Stimulated activated naive CD4-positive, alpha-beta T cell (primary cell): Measurements from ENCODE around the gene SLC9A3.

Experiments used
- DNase-seq, 6 experiments: peaks; one replicate each; lab custom pipeline; 2025; lab: John Stamatoyannopoulos, UW

Gene SLC9A3

DNA sequence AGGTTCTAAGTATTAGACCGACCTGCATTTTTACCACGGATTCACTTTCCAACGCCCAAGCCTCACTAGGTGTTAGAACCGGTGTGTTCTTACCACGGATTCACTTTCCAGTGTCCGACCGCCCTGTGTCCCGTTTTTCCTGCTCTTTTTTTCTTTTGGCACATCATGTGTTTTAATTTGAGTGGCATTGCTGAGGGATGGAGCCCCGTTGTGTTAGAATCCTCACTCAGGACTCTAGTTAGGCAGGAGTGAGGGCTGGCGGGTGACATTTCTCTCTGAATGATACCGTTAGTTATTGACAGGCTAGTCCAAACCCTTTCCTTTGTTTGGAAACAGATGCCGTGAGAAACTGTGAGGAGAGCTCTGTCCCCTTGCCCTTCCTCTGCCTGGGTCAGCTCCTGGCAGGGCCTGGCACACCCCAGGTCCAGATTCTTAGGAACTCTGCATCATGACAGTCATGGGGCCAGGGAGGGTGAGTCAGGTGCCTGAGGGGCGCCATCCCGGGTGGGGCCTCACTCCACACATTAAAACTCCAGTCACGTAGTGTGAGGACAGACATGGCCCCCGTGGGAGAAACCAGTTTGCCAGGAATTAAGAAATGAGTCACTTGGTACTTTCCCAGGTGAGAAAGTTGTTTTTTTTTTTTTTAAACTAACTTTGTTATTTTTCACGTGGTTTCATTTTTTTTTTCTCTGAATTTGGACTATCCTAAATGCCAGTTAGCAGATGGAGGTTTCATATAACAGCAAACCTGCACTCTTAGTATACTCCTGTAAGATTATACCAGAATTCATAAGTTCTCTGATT is 65.5 kb downstream of the SLC9A3 start:
- no peak for DNase-seq

DNA sequence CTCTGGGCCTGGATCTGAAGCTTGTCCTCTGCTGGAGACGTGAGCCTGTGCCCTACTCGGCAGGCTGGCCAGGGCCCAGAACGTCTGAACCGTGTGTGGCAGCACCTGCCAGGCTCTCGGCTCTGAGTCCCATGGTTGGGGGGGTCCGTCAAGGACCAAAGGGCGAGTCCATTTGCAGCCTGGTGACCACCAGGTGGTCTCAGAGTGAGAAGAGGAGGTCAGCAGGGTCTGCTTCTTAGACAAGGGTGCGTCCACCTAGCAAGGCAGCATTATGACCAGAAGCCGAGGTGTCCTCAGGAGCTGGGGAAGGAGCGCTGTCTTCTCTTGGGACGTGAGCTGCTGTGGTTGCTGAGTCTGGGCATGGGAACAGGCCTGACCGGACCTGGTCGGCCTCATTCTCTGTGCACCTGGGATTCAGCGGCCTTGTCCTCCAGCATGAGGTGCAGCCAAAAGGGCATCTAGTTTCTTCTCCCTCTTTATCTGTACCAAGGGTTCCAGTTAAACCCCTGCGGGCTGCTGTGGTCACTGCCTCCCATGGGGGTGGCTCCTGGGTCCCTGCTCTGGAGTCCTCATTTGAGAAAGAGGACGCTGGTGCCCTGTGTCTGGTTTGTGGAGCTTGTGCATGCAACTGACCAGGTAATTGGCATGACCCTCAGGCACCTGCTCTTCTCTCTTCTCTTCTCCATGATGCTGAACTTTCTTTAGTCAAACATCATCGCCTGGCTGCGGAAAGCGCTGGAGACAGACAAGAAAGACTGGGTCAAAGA is 66.9 kb downstream of the SLC9A3 start:
- no peak for DNase-seq

DNA sequence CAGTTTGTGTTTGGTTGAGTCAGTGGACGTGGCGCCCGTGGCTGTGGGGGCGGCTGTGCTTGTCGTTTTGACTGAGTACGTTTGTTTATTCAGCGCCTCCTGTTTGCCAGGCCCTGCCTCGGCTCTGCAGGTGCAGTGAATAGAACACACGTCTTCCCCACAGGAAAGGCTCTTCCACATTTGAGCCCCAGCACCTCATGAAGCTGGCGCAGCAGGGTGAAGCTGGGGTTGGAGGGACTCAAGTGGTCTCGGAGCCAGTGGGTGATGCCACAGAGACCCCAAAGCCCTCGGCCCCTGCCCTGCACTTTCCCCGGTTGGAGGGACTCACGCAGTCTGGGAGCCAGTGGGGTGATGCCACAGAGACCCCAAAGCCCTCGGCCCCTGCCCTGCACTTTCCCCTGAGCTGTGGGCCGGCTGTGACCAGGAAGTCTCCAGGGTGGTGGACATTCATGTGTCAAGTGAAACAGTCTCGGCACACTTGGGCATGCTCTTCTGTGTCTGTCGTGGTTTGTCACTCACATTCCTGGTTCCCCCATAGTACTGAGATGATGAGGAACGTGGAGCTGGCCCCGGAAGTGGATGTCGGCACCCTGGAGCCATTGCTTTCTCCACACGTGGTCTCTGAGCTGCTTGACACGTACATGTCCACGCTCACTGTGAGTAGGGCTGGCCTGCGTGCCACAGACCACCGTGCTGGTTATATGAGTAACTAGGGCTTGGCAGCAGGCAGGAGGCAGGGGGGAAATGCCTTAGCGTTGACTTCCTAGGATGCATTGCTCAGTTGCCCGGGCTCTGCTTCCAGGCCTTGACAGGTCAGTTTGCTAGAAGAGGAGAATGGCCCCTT is 67.7 kb downstream of the SLC9A3 start:
- no peak for DNase-seq

DNA sequence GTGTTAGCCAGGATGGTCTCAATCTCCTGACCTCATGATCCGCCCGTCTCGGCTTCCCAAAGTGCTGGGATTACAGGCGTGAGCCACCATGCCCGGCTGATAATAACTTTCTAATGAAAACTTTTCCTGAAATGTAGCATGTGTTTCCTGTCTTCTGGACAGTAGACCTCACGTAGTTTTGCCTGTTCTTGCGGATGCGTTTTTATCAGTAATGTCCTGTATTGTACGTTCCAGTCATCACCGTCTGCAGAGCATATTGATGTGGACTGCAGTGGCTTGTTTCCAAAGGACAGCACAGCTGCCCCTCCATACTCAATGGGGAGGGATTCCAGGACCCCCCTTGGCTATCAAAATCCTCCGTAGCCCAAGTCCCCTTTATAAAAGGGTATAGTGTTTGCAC is 68.4 kb downstream of the SLC9A3 start:
- DNase-seq, result no peak

DNA sequence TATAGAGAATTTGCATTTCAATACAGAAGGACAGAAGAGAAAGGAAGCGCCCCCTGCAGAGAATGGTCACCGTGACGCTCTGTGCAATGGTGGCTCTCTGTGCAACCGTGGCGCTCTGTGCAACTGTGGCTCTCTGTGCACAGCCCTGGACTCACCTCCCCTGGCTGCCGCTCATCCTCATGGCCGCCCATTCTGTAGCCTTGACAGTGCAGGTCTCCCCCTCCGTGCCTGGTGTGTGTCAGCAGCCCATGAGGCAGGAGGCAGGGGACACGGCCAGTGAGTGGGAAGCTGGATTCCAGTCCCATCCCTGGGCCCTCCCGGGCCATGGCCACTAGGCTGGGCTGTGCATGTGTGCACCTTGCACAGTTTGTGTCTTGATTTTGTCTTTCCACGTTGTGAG is 69.3 kb downstream of the SLC9A3 start:
- DNase-seq, result no peak

DNA sequence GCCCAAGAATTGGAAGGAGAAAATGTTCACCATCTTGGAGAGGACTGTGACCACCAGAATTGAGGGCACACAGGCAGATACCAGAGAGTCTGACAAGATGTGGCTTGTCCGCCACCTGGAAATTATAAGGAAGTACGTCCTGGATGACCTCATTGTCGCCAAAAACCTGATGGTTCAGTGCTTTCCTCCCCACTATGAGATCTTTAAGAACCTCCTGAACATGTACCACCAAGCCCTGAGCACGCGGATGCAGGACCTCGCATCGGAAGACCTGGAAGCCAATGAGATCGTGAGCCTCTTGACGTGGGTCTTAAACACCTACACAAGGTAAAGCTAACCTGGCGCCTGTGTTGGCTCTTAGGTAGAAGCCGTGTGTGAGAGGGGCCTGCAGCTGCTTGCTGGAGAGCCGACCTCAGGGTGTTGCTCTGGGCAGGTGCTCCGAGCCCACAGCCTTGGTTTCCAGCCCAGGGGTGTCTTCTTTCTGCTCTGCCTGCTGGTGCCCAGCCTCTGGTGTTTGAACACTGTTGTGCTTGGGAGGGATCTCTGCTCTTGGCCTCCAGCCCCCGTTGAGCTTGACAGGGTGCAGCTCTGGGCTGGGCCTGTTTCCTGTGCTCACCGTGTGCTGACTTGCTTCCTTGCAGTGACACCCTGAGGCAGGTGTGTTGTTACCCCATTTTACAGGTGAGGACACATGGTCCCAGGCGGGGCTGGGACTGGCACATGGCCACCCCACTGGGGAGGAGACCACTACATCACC is 70.3 kb downstream of the SLC9A3 start:
- no peak for DNase-seq

DNA sequence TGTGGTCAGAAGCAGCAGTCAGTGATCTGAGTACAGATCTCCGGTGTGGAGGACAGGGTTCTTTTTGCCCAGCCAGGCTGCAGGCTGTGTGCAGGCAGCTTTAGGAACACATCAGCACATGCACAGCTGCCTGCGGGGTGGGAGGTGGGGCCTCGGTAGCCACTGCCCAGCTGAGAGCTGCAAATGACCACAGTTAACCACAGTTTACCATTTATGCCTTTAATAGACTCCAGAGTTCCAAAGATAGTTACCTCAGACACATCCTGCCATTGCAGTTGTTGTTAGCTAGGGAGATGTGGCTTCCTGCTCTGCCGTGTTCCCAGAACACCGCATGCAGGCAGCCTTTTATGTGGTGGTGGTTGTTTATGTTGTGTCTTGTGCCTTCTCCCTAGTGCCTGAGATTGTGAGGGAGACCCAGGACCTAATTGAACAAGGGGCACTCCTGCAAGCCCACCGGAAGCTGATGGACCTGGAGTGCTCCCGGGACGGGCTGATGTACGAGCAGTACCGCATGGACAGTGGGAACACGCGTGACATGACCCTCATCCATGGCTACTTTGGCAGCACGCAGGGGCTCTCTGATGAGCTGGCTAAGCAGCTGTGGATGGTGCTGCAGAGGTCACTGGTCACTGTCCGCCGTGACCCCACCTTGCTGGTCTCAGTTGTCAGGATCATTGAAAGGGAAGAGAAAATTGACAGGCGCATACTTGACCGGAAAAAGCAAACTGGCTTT is 71.1 kb downstream of the SLC9A3 start:
- peak in 1 of 6 experiments; percentile 10 for DNase-seq

DNA sequence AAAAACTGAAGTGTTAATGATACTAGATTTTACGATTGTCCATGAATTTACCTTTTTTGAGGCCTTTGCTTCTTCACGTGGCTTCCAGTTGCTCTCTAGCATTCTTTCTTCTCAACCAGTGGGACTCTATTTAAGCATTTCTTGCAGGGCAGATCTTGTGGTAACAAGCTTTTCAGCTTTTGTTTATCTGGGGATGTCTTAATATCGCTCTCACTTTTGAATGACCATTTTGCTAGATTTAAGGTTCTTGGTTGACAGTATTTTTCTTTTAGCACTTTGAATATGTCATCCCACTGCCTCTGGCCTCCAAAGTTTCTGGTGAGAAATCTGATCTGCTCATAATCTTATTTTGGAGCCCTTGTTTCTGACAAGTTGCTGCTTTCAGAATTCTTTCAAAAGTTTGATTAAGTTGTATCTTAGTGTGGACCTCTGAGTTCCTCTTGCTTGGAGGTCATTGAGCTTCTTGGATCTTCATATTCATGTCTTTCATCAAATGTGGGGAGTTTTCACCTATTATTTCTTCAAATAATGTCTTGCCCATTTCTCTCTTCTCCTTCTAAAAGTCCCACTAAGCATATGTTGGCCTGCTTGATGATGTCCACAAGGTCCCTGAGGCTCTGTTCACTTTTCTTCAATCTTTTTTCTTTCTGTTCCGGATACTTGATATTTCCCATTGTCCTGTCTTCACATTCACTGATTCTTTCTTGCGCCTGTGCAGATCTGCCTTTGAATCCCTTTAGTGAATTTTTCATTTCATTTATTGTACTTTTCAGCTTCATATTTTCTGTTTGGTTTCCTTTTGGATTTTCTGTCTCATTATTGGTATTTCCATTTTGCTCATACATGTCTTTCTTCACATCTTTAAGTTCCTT is 72.4 kb downstream of the SLC9A3 start:
- DNase-seq, result no peak

DNA sequence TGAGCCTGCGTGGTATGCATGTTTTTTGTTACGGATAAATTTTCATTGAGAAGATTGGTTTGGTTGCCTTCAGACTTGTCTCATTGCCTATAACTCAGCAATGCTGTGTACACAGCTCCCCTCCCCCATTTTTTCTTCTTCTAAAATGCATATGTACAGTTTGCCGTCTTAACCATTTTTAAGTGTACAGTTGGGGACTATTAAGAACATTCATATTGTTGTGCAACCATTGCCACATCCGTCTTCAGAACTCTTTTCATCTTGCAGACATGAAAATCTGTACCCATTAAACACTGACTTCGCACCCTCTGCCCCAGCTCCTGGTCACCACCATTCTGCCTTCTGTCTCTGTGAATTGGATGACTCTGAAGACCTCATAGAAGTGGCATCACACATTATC is 75.1 kb downstream of the SLC9A3 start:
- no peak for DNase-seq

DNA sequence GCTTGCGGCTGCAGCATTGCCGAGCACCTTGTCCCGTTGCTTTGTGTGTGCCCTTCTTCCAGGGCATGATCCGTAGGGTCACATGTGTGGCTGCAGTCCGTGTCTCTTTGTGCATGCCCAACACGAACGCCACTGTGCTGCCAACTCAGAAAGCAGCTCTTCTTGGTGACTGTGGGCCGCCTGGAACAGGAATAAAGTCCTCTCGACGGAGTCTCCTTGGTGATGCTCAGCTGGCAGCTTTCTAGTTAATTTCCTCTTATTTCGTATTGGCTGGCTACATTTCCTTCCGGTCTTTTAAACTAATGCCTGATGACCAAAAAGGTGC is 75.5 kb downstream of the SLC9A3 start:
- DNase-seq, result no peak

DNA sequence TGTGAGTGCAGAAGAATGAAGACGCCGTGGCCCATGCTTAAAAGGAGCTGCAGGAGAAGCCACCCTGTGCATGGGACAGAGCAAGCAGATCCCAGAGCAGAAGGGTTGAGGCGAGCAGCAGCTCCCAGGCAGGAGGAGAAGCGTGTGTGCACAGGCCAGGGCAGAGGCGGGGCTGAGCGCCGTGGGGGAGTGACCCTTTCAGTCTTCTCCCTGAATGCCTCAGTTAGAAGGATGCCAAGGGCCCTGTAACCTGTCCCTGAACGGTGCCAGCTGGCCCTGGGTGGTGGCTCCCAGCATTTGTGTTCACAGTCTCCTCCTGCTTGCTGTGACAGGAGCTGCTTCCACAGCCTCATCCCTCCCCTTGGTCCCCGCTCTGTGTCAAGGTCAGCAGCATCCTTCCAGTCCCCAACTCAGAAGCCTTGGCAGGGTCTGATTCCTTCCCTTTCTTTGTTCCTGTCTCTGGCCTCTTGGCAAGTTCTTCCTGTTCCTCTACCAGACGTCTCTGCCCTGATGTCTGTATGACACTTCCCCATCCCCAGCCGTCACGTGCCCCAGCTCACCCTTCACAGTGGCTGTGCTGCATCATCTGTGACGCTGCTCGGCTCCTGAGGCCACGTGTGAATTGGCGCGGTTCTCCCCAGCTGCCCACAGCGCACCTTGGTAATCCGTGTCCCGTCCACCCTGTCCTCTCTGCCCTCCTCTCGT is 76.0 kb downstream of the SLC9A3 start:
- no peak for DNase-seq

DNA sequence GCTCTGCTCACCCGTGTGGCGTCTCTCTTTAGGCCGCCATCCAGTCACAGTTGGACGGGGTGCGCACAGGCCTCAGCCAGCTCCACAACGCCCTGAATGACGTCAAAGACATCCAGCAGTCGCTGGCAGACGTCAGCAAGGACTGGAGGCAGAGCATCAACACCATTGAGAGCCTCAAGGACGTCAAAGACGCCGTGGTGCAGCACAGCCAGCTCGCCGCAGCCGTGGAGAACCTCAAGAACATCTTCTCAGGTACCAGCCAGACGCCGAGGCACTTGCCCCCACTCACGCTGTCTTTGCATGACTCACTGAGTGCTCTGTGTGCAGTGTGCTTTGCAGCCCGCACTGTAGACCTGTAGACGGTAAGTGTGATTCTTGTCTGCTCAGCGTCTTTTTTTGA is 76.7 kb downstream of the SLC9A3 start:
- no peak for DNase-seq

DNA sequence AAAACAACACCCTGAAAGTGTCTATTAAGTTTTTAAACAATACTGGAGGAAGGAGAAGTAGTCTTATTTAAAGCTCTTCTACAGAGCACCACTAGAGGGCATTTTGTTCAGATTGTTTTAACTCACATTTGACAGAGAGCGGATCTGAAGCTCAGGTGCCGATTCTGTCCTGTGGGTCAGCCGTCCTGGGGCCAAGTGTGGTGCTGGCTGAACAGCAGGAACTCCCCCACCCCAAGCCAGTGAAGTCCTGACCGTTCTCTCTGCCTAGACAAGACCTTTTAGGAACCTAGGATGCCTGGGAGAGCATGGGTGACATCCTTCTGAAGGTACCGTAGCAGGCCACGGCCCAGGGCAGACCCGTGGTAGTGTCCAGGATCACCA is 77.4 kb downstream of the SLC9A3 start:
- DNase-seq, result peak in 2 of 6 experiments; percentile 29 to 46

DNA sequence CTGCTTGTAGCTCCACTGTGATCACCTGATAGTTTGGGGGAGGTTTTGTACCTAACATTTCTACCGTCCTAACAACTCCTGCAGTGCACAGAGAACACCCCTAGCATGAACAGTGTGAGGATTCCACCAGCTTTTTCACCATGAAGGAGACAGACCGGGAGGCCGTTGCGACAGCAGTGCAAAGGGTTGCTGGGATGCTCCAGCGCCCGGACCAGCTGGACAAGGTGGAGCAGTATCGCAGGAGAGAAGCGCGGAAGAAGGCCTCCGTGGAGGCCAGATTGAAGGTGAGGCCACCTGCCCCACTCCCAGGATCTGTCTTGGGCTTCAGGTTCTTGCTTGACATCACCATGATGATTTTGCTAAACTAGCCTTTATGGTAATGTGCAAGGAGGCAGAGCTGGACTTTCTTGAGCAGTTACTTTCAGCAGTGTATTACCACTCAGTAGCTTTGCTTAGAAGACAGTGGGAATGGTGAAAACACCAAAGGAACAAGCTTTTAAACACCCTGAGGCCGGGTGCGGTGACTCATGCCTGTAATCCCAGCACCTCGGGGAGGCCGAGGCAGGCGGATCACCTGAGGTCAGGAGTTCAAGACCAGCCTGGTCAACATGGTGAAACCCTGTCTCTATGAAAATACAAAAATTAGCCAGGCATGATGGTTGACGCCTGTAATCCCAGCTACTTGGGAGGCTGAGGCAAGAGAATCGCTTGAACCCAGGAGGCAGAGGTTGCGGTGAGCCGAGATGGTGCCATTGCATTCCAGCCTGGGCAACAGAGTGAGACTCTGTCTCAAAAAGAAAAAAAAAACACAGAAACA is 78.0 kb downstream of the SLC9A3 start:
- no peak for DNase-seq

DNA sequence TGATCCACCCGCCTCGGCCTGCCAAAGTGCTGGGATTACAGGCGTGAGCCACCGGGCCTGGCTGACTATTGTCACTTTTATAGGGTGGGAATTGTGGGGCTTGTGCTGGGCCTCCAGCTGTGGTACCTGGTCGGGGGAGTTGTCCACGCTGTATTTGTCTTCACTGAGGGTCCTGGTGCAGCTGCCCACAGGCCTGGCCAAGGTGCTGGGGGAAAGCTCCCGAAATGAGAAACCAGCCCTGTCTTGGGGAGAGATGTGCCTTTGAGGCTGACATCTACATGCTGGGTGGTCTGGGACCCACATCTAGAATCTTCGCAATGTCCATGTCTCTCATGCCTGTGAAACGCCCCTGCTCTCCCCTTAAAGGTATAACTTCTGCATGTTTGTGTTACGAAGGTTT is 78.7 kb downstream of the SLC9A3 start:
- DNase-seq, result no peak

DNA sequence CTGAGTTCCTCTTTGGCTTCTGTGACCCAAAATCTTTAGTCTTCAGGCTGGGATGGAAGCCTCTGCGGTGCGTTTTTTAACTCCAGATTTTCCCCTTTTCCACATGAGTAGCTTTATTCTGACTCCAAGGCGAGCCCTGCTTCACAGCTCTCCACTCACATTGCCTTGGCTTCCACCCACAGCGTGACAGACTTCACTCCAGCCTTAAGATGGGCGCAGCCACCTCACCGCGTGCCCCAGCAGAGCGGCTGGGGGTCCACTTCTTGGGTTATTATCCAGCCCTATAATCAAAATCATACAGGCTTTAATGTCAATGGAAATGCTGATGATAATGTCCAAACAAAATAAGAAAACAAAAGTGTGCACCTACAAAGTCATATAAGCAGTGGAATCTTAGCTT is 80.0 kb downstream of the SLC9A3 start:
- no peak for DNase-seq

DNA sequence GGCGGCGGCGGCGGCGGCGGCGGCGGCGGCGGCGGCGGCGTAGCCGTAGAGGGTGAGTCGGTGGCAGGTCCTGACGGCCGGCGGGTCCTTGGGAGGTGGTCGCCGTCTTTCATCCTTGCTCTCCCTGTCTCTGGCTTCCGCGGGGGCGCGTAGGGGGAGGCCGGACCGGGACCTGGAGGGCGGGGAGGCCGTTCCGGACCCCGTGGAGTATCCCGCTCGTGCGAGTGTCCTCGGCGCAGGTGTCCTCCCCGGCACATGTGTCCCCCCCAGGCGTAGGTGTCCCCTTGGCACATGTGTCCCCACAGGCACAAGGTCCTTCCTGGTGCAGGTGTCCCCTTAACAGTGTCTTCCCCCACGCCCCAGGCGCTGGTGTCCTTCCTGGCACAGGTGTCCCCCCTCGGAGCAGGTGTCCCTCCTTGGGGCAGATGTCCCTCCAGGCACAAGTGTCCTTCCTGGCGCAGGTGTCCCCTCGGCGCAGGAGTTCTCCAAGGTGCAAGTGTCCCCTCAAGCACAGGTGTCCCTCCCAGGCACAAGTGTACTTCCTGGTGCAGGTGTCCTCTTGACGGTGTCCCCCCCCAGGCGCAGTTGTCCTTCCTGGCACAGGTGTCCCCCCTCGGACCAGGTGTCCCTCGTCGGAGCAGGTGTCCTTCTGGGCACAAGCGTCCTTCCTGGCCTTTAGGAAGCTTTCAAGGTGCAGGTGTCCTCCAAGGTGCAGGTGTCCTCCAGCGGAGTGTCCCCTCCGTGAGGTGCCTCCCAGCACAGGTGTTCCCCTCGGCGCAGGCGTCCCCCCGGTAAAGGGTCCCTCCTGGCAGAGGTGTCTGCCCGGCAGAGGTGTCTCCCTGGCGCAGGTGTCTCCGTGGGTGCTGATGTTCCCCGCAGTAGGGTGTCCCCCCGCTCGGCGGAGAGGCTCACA is 80.8 kb downstream of the SLC9A3 start:
- DNase-seq, result peak in 4 of 6 experiments; percentile 37 to 64 (median 53)
